Tibial artery (tissue), 4 donors: ENCODE data around the gene DIAPH3.

Experiments used
- DNase-seq, 2 donors: peaks; one replicate each; pipeline ENCODE4 v3.0.0-alpha.2; 2019
- H3K27ac ChIP-seq, 2 donors: fragments of 200-600 bp; sonication (generic) in 1 of 2; 1 replicate in 1 of 2; 2 replicates in 1 of 2; pipeline ENCODE4 v1.5.1; 2018 to 2019; ENCODE audit warnings: mild to moderate bottlenecking in 1 of 2
- H3K27me3 ChIP-seq, 2 donors: fragments of 200-600 bp; sonication (generic) in 1 of 2; one replicate each; pipeline versions ENCODE4 v1.5.1 to v1.6.0; 2016 to 2019
- H3K36me3 ChIP-seq, 3 donors: fragments of 200-600 bp; sonication (generic) in 2 of 3; one replicate each; pipeline ENCODE4 v1.5.1; 2016 to 2019; ENCODE audit warnings: mild to moderate bottlenecking in 2 of 3
- H3K4me1 ChIP-seq, 4 donors: fragments of 200-600 bp; sonication (generic) in 2 of 4; 1 replicate in 3 of 4; 2 replicates in 1 of 4; pipeline ENCODE4 v1.5.1; 2016 to 2019
- H3K4me3 ChIP-seq, 2 donors: fragments of 200-600 bp; sonication (generic) in 1 of 2; 1 replicate in 1 of 2; 2 replicates in 1 of 2; pipeline ENCODE4 v1.5.1; 2018 to 2019; ENCODE audit warnings: mild to moderate bottlenecking in 2 of 2
- H3K9me3 ChIP-seq, 3 donors: fragments of 200-600 bp; sonication (generic) in 1 of 3; one replicate each; pipeline ENCODE4 v1.5.1; 2016 to 2019
- intact Hi-C: fragments of 100-400 bp; cut with DNase I; formaldehyde crosslinking; loops from one replicate; pipeline ENCODE4 v1.15.0; 2023; ENCODE audit warnings: low total_unique reads
- TF ChIP-seq, protein P1 (sequence below), 2 experiments: fragments of 200-600 bp in 1 of 2; fragments of 450-650 bp in 1 of 2; IDR thresholded peaks; one replicate each; pipeline ENCODE4 v1.5.1; 2017 to 2019; ENCODE audit warnings: antibody characterized with exemption in 2 of 2, mild to moderate bottlenecking in 1 of 2, moderate library complexity in 1 of 2

Gene DIAPH3

GRCh38 chr13:60109285-60109684, 54.4 kb downstream of the DIAPH3 start:
- Histone ChIP-seq H3K4me1 (no peaks in the 10 kb centered on the region), H3K27ac (no peak overlapping the region), H3K4me3 (no peak overlapping the region), H3K36me3 (no peaks in the 10 kb centered on the region), H3K9me3 (peaks cover 0 to 5% (median 0%) of the 10 kb centered on the region in 3 donors), H3K27me3 (no peaks in the 10 kb centered on the region)
- DNase-seq = no peak
- TF ChIP-seq, protein P1, sequence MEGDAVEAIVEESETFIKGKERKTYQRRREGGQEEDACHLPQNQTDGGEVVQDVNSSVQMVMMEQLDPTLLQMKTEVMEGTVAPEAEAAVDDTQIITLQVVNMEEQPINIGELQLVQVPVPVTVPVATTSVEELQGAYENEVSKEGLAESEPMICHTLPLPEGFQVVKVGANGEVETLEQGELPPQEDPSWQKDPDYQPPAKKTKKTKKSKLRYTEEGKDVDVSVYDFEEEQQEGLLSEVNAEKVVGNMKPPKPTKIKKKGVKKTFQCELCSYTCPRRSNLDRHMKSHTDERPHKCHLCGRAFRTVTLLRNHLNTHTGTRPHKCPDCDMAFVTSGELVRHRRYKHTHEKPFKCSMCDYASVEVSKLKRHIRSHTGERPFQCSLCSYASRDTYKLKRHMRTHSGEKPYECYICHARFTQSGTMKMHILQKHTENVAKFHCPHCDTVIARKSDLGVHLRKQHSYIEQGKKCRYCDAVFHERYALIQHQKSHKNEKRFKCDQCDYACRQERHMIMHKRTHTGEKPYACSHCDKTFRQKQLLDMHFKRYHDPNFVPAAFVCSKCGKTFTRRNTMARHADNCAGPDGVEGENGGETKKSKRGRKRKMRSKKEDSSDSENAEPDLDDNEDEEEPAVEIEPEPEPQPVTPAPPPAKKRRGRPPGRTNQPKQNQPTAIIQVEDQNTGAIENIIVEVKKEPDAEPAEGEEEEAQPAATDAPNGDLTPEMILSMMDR (IDR thresholded peaks at IDR 0.05) = no peak
- intact Hi-C loops = no loop called here

- TF ChIP-seq, protein P1 (IDR thresholded peaks at IDR 0.05) = no peak
These were observed 55.1 kb downstream of the DIAPH3 start for GRCh38 chr13:60108589-60108988.

DNA sequence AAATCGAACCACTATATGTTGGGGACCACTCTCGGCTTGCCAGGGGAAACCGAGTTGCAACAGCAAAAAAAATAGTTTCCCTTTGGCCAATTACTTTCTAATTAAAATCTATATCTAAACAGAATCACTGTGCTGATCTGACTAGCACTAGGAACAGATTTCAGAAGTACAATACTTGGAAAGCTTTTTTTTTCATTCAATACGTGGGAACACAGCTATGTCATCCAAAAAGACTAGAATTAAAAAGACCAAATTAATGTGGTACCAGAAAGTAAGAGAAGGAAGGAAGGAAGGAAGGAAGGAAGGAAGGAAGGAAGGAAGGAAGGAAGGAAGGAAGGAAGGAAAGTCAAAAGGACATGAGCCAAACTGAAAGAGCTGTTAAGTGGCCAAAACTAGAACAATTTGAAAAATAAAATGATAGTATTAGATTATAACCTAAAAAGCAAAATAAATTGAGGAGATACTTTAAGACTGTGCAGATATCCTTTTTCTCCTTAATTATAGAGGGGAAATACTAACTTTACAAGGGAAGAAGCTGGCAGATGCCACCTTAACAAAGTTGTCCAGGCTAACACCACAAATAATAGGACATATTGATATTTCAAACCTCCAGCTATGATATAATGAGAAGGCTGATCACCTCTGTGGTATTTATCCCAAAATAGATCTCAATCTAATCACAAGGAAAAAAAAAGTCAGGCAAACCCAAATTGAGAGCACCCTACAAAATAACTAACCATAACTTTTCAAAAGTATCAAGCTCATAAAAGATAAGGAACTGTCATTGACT, 63.9 kb downstream of the DIAPH3 start:
- TF ChIP-seq, protein P1 (IDR thresholded peaks at IDR 0.05) = no peak
- Histone ChIP-seq H3K27me3 (no peaks in the 10 kb centered on the region), H3K36me3 (no peaks in the 10 kb centered on the region), H3K27ac (no peak overlapping the region), H3K9me3 (no peaks in the 10 kb centered on the region), H3K4me3 (no peak overlapping the region), H3K4me1 (no peaks in the 10 kb centered on the region)
- intact Hi-C loops = no loop called here
- DNase-seq = no peak

More at GRCh38 chr13:60108589-60108988, 55.1 kb downstream of the DIAPH3 start:
- Histone ChIP-seq H3K4me1 (no peaks in the 10 kb centered on the region), H3K4me3 (no peak overlapping the region), H3K27ac (no peak overlapping the region), H3K27me3 (no peaks in the 10 kb centered on the region), H3K36me3 (no peaks in the 10 kb centered on the region), H3K9me3 (peaks cover 0 to under 1% (median 0%) of the 10 kb centered on the region in 3 donors)
- intact Hi-C loops = no loop called here
- no peak for DNase-seq

DNA sequence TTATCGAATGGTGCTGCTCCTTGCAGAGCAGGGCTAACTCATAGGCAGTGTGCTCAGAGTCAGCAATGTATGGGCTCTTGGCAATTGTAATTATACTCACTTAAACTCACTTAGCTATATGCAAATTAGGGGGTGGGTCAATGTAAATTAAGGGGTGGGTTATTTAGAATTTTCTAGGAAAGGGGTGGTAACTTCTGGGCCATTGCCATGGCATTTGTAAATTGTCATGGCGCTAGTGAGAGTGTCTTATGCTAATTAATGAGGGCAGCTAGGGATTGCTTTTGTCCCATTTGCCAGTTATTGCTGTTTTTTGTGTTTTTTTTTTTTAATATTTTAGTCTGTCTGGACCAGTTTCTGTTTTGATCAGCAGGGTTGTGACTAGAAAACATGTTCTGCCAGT, 68.4 kb downstream of the DIAPH3 start:
- Histone ChIP-seq H3K4me3 (no peak overlapping the region), H3K27ac (no peak overlapping the region), H3K9me3 (no peaks in the 10 kb centered on the region), H3K36me3 (no peaks in the 10 kb centered on the region), H3K4me1 (no peaks in the 10 kb centered on the region), H3K27me3 (no peaks in the 10 kb centered on the region)
- no peak for DNase-seq
- intact Hi-C loops = no loop called here
- TF ChIP-seq, protein P1 (IDR thresholded peaks at IDR 0.05) = no peak

- intact Hi-C loops = no loop called here
- Histone ChIP-seq H3K4me3 (no peak overlapping the region), H3K27ac (no peak overlapping the region), H3K27me3 (no peaks in the 10 kb centered on the region), H3K4me1 (no peaks in the 10 kb centered on the region), H3K36me3 (no peaks in the 10 kb centered on the region), H3K9me3 (no peaks in the 10 kb centered on the region)
- TF ChIP-seq, protein P1 (IDR thresholded peaks at IDR 0.05) = no peak
- no peak for DNase-seq
These were observed 69.2 kb downstream of the DIAPH3 start for GRCh38 chr13:60094385-60095088.
